Stimulated activated CD8-positive, alpha-beta memory T cell treated with anti-CD3 and anti-CD28 coated beads, Interleukin-7, amount 100 ng/mL, for 4 hours (primary cell): Measurements from ENCODE around the gene IL6R.
"Not testable (repeated sequence)": the region's sequence is repeated elsewhere in the genome, so short reads cannot be mapped to it uniquely, and the experiment has no call there.

Source experiments
- DNase-seq, 2 donors: peaks; one replicate each; pipeline ENCODE4 v3.0.0-alpha.2; 2020; ENCODE audit warnings: low read depth in 2 of 2

The IL6R gene

DNA sequence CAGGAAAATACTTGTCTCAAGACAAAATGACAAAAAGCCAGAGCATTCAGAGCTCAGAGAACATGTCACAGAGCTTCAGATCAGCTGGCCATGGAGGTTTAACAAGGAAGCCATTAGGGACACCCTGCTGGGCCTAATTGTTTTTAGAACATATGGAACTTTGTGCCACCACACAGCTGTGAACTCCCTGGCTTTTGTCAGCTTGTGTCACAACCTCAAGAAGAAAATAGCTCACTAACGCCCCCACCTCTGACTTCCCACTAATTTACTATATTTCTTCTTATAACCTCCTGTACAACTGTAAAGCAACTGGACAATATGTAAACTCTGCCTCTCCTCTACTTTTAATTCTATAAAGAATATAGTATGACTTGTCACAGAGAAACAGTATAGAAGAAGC lies 75.9 kb downstream of the IL6R start:
- DNase-seq: no peak

DNA sequence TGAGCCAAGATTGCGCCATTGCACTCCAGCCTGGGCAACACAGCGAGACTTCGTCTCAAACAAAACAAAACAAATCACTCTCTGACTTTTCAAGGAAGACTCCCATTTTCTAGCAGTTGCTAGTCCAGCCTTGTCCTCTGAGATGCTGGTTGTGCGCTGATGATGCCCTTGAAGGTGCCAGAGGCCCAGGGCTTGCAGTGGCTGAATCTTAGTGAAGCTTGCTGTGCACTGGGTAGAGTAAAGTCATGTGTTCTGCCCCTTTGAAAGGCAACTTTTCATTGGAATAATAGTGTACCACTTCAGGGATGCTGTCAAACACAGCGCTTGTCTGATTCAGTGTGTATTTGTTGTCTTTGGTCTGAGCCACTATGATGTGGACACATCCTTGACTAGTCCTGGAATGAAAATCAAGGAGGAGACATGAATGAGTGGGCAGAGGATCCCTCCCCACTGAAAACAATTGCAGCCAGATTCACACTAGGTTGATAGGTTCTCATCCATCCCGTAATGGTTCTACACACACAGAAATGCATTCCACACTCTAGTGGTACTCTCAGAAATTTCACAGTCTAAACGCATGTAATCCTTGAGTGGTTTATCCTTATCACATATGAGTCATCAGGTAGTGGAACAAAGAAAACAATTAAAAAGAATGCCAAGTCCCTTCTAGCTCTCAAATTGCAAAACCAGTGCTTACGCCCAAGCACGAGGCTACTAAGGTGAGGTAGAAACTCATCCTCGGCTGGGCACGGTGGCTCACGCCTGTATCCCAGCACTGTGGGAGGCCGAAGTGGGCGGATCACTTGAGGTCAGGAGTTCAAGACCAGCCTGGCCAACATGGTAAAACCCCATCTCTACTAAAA lies 79.0 kb downstream of the IL6R start:
- no peak for DNase-seq

DNA sequence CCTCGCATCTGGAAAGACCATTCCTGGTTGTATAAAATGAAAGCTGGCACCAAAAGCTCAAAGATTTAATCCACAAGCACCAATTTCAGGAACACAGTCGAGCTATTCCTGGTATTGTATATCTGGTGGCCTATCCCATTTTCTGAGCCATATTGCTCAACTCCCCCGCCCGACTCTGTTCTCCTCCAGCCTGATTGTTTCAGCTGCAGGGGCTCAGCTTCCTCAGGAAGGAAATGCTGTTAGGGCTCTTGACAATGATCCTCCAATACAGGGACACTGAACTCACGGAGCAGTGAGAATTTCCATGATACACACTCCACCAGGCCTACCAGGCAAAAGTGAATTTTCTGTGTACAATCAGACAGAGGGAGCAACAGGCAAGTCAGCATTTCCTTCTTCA lies 80.0 kb downstream of the IL6R start:
- no peak for DNase-seq

DNA sequence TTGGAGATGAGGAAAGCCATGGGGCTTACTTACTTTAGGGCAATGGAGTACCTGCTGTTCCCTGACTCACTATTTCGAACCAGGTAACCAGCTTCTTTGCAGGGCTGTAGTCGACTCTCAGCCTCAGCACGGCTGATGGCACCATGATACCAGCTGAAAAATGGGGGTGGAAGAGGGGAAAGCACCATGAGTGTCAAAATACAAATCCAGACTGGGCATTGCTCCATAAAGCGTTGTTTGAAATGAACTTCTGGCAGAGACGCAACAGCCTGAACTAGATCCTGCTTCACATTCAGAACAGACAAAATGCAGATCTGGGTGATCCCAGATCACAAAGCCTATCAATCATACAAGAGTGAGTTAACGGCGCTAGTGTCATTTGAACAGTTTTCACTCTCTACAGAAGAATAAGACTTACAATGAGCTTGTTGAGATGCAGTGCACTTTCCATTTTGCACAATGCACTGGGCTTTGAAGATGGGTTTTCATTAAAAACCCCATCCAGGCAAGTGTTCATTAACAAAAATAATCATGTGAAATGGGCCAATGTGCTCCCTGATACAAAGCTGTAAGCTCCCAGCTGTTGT lies 80.9 kb downstream of the IL6R start:
- DNase-seq: no peak

DNA sequence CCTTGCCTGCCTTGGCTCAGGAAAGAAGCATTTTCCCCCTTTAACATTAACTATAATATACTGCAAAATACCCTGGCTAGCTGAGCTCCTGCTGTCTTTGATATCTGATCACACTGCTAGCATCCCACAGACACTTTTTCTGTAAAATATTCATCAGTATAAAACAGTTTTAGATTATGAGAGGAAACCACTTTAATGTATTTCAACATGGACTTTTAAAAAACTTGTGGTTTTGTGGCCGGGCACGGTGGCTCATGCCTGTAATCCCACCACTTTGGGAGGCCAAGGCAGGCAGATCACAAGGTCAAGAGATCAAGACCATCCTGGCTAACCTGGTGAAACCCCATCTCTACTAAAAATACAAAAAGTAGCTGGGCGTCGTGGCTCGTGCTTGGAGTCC lies 81.6 kb downstream of the IL6R start:
- not testable (repeated sequence) for DNase-seq

DNA sequence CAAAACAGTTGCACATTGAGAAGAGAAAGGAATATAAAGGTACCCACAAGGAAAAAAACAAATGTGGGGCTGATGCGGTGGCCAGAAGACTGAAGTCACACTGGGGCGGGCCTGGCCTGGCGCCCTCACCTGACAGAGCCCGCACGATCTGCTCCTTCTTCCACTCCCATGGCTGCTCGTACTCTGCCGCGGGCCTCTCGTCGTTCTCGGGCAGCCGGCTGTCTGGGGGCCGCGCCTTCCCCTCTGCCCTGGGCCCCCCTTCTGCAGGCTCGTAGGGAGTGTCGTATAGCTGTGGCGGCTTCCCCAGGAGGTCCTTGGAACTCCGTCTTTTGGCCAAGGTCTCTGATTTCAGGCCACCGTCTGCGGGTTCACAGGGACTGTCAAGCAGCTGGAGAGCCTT lies 83.8 kb downstream of the IL6R start:
- DNase-seq: no peak

DNA sequence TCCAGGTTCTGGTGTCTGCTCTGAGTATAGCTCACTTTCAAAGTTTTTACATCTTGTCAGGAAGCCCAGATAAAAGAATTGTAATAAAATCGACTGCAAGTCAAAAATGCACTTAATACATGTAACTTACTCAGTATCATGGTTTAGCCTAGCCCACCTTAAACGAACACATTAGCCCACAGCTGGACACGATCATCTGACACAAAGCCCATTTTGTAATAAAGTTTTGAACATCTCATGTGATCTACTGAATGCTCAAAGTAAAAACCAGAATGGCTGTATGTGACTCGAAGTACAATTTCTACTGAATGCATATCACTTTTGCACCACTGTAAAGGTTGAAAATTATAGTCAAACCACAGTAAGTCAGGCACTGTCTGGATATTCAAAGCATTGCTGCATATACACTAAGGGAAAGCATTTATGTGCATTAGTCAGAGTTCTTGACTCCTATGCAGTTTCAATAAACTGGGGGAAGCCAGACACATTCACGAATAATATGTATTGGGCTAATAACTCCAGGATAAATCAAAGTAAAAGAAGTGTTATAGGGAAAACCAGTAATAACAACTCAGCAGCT lies 84.6 kb downstream of the IL6R start:
- no peak for DNase-seq

DNA sequence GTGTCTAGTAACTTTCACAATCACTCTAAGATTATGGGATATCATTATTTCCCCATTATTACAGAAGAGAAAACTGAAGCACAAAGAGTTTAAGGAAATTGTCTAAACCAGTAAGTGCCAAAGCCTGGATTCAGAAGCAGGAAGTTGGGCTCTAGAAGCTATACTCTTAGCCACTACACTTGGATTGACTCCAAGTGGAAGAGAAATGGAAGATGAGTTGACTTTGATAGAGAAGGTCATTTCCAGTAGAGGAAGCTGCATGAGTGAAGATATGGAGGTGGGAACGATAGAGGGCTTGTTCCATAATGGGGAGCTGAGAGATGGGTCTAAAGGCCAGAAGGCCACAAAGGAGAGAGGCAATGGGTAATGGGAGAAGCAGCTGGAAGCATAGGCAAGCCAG lies 85.2 kb downstream of the IL6R start:
- DNase-seq: no peak

DNA sequence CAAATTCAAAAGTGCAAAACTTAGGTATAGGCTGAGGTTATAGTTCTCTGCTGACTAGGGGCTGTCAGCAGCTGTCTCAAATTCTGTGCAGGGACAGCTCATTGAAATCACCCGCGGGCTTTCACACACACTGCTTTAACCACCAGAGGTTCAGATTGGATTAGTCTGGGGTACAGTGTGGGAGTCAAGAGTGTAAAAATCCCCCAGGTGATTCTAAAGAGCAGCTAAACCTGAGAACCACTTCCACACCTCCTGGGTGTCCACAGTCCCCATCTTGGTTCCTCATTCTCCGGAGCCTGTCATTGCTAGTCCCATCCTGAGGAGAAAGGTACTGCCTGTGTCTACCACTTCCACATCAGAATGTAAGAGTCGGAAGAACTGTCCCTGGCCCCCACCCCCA lies 87.0 kb downstream of the IL6R start:
- no peak for DNase-seq

DNA sequence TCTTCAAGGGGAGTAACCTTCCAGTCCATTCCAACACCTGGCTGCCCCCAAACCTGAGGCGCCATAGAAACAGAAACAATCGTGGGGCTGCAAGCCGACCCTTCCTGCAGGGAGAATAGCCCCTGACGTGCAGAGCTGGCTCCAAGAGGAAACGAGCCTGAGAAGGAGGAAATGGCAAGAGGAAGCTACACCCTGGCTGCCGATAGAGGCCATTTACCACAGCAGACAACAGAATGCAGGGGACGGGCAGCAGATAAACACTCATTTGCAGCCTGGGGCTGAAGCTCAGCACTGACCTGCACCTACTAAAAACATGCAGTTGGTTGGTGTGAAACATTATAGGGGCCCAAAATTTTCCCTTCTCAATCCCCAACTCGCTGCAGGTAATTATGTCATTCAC lies 88.1 kb downstream of the IL6R start:
- no peak for DNase-seq

DNA sequence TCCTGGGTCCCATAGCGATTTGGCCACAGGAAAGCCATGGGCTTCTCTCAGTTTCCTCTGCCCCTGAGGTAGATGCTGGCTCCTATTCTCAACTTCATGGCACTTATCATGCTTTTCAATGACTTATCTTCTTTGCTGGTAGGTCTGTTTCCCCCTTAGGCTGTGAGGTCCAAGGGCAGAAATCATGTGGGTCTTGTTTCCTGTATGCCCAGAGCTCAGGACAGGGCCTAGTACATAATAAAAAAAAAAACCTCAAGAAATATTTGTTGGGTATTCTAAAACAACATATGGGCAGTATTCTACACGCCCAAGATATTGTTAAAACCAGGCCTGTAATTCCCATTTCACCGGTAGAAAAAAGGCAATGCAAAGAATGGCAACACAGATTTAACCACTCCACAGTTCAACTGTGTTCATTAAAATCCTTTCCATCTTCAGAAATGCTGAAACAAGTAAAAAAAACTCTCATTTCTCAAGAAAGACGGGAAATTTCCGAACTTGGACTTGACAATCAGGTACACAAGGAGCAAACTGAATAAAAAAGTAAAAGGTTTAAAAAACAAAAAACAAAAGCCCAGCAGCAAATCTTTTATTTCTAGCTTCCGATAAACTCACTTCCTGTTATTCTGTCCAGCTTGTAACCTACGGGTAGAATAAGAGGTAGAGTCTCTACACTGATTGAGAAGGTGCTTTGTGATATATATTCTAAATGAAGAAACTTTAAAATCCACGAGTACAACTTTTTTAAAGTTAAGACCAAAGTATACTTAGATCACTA lies 90.5 kb downstream of the IL6R start:
- DNase-seq: no peak

DNA sequence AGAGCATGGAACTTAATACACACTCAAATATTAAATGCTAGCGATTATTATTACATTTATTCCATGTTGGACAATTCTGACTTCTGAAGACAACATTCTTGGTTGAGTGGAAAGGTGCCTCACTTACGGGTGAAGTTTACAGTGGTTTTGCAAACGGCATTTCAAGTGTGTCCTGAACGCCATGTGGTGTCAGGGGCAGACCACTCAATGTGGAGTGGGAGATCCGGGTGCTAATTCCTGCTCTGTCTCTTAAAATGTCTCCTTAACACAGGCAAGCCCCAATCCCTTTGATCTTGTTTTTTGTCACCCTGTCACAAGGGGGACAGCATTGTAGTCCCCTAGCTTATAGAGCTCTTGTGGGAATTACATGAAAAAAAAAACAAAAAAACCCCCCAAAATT lies 91.2 kb downstream of the IL6R start:
- DNase-seq: no peak

DNA sequence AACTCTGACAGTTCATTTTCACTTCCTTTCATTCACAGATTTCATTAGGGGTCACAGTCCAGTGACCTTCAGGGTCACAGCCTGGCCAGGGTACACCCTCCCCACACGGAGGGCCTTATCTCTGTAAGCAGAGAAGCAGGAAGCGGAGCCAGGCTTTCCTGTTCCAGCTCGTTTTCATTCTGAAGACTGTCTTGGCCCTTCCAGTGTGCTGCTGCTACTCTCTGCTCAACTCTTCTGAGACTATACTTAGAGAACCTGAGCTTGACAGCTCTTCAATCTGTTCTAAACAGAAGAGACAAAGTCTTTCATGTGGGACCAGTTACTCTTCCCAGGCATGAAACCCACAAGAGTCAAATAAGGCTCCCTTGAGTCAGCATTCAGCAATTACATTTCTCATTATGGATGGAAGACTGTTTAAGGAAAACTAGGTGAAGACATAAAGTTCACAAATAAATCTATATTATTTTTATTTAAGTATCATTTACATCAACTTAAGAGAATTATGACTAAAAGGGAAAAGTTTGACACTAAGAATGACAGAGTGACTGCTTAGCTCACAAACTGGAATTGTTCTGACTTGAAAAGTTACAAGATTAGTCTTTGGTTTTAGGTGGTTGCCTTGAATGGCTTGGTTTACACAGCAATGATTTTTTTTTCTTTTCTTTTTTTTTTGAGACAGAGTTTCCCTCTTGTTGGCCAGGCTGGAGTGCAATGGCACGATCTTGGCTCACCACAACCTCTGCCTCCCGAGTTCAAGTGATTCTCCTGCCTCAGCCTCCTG lies 92.1 kb downstream of the IL6R start:
- no peak for DNase-seq

DNA sequence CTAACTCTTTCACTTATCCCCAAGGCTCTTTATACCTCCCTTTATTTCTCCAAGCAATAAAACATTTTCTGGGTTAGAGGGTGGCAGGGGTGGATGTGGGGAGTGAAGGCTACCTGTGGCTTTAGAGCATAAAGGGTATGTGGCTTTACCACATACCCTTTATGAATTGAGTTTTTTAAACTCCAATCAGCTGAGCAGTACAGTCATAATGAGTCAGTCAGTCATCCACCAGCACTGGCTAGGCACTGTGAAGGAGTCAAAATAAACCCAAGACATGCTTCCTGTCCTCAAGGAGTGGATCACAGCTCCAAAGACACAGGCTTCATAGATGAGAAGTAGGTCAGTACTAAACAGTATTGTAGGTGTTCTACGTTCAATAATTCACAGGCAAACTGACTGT lies 94.3 kb downstream of the IL6R start:
- DNase-seq: no peak

DNA sequence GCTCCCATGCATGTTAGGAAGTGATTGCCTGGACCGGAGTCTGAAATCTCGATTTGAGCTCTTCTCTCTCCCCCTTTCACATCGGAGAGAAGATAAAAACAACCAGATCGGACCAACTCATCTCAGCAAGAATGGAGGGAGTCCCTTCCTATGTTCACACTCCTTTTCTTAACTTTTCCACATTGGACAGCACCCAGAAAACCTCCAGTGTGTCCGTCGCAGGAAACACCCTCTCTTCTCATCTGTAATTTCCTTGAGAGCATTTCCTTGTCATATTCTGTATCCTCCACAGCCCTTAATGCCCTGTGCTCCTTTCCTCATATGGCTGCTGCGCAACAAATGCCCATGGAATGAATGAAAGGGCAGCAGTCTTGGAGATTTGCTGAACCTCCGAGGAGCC lies 95.4 kb downstream of the IL6R start:
- DNase-seq: no peak

DNA sequence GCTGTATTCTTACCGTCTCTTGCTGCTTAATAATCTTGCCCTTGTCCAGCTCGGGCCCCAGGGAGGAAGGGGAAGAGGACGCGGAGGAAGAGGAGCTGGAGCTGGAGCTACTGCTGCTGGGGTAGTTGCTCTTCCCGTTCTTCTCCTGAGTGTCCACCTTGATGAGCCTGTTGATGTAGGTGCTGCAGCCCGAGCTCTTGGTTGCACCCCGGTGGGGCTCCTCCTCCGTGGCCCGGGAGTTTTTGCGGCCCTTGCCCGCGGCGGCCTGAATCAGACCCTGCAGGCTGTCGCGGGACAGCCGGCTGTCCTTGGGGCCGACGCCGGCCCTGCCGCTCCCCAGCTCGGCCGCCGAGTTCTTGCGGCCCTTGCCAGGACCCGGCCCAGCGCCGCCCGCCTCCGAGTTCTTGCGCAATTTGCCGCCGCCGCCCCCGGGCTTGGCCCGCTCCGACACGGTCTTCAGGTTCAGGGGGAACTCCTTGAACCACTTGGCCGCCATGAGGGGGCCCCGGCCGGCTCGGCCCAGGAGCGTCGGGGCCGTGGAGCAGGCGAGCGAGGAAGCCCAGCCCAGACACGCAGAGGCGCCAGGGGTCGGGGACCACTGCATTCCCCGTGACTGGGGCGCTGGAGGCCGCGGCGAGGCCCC lies 96.4 kb downstream of the IL6R start:
- no peak for DNase-seq

DNA sequence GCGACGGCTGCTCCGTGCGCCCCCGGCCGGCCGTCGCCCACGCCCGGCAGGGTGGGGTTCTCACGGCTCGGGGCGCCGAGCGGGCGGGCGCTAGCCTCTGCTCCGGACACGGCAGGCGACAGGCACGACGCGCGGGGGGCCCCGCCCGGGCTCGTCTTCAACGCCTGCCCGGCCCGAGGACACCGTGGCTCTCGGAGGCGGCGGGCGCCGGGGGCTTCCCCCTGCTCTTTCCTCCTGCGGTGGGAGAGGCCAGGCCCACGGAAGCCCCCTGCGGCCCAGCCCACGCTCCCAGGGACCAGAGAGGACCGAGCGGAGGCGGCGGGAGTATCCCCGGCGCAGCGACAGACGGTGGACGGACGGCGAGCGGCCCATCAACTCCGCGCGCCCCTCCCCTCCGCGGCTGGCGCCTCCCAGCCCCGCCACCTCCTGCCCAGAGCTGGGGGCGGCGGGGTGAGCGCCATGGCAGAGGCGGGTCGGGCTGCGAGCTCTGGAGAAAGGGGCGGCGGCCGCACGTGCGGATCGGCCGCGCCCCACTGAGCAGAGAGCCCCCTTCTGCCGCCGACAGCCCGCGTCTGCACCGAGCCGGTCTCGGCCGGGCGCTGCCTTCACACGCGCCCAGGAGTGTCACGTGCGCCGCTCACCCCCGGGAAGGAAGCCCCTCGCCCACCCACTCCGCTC lies 97.1 kb downstream of the IL6R start, which contains the start of the genes SHE and TDRD10:
TSS of gene SHE (minus strand) at position 347 of the 678 bp plus-strand sequence. CDS start 386 bp downstream, outside the sequence.
TSS of gene TDRD10 (plus strand) at position 154 of the 678 bp plus-strand sequence. CDS start 4,685 bp downstream, outside the sequence.
- DNase-seq: no peak

DNA sequence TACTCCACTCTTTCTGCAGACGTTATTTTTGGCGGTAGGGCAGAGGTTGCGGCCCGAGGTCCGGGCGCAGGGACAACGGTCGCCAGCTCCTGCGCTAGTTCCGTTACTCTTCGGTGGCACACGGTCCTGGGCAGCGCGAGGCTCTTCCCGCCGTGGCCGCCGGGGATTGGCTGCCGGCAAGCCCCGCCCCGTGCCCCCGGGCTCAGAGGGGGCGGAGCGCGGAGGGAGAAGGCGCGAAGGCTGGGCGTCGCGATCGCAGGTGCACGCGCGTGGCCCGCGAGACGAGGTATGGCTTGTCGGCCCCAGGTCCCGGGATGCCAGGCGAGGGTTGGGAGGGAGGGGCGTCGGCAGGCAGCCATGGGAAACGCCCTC lies 97.6 kb downstream of the IL6R start:
- no peak for DNase-seq

DNA sequence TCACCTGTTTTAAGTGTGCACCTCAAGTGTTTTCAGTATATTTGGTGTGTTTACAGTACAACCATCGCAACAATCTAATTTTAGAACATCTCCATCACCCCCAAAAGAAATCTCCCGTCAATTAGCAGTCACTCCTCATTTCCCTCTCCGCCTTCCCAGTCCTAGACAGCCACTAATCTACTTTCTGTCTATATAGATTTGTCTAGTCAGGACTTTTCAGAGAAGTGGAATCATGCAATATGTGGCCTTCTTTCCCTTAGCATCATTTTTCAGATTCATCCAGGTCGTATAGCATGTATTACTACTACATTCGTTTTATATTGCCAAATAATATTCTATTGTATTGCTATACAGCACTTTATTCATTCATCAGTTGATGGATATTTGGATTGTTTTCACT lies 98.8 kb downstream of the IL6R start:
- DNase-seq: no peak

DNA sequence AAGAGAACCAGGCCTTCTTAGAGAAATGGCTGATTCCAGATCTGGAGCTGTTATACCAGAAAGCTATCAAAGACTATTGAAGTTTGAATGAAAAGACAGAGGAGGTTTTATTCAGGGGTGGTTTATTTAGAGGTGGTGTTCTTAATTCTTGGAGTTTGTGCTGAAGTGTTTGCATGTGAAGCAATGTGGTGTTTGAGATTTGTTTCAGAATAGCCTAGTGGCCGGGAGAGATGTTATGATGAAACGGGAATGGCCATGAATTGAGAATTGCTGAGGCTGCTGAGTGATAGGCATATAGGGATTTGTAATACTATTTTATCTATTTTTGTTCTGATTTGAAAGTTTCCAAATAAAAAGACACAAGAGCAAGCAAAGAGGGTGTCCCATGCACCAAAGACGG lies 107.6 kb downstream of the IL6R start:
- no peak for DNase-seq
